ENCODE data around the gene CCDC9.

Gene CCDC9

GRCh38 chr19:47255879-47256692 is at the start of gene CCDC9:
CCDC9 (plus strand) TSS chr19:47256525; CDS start chr19:47258401, 1,876 bp downstream.
- Mint-ChIP-seq H3K4me1 (ENCODE audit: low read depth) (peaks cover 26% of the 10 kb centered on the region), H3K9me3 (no peaks in the 10 kb centered on the region), H3K27me3 (ENCODE audit: low read depth) (no peaks in the 10 kb centered on the region), H3K27ac (peak within 1 kb of the TSS; percentile 90), H3K36me3 (ENCODE audit: low read depth) (peaks cover 30% of the 10 kb centered on the region), H3K4me3 (peak within 1 kb of the TSS; percentile 95)

GRCh38 chr19:47209319-47210179 is 46.8 kb upstream of the CCDC9 start:
- Mint-ChIP-seq H3K27me3 (ENCODE audit: low read depth) (no peaks in the 10 kb centered on the region), H3K27ac (no peak overlapping the region), H3K9me3 (no peaks in the 10 kb centered on the region), H3K36me3 (ENCODE audit: low read depth) (peaks cover 26% of the 10 kb centered on the region), H3K4me1 (ENCODE audit: low read depth) (peaks cover 11% of the 10 kb centered on the region), H3K4me3 (no peak overlapping the region)

- Mint-ChIP-seq H3K27me3 (ENCODE audit: low read depth) (no peaks in the 10 kb centered on the region), H3K4me3 (no peak overlapping the region), H3K9me3 (no peaks in the 10 kb centered on the region), H3K4me1 (ENCODE audit: low read depth) (peaks cover 11% of the 10 kb centered on the region), H3K36me3 (ENCODE audit: low read depth) (peaks cover 26% of the 10 kb centered on the region), H3K27ac (no peak overlapping the region)
Observed at GRCh38 chr19:47210180-47210490, 46.2 kb upstream of the CCDC9 start.

- Mint-ChIP-seq H3K36me3 (ENCODE audit: low read depth) (peaks cover 28% of the 10 kb centered on the region), H3K9me3 (no peaks in the 10 kb centered on the region), H3K27ac (peak overlapping the region; percentile 78), H3K4me3 (no peak overlapping the region), H3K4me1 (ENCODE audit: low read depth) (peaks cover 11% of the 10 kb centered on the region), H3K27me3 (ENCODE audit: low read depth) (no peaks in the 10 kb centered on the region)
Observed at GRCh38 chr19:47210689-47211316, 45.5 kb upstream of the CCDC9 start.

- H3K9me3 Mint-ChIP-seq = no peaks in the 10 kb centered on the region
- peaks cover 5% of the 10 kb centered on the region for H3K36me3 Mint-ChIP-seq (ENCODE audit: low read depth)
- H3K27me3 Mint-ChIP-seq (ENCODE audit: low read depth) = no peaks in the 10 kb centered on the region
- H3K27ac Mint-ChIP-seq = no peak overlapping the region
- H3K4me3 Mint-ChIP-seq = no peak overlapping the region
- peaks cover 5% of the 10 kb centered on the region for H3K4me1 Mint-ChIP-seq (ENCODE audit: low read depth)
Observed at GRCh38 chr19:47215581-47215980, 40.7 kb upstream of the CCDC9 start.

- no peak overlapping the region for H3K4me3 Mint-ChIP-seq
- H3K27ac Mint-ChIP-seq = no peak overlapping the region
- H3K27me3 Mint-ChIP-seq (ENCODE audit: low read depth) = no peaks in the 10 kb centered on the region
- H3K9me3 Mint-ChIP-seq = peaks cover 3% of the 10 kb centered on the region
- peaks cover 8% of the 10 kb centered on the region for H3K4me1 Mint-ChIP-seq (ENCODE audit: low read depth)
- peaks cover 20% of the 10 kb centered on the region for H3K36me3 Mint-ChIP-seq (ENCODE audit: low read depth)
Observed at GRCh38 chr19:47221080-47221841, 35.1 kb upstream of the CCDC9 start.

GRCh38 chr19:47221890-47222289 is 34.4 kb upstream of the CCDC9 start:
- peaks cover 8% of the 10 kb centered on the region for H3K4me1 Mint-ChIP-seq (ENCODE audit: low read depth)
- peaks cover 3% of the 10 kb centered on the region for H3K9me3 Mint-ChIP-seq
- H3K27ac Mint-ChIP-seq = no peak overlapping the region
- H3K36me3 Mint-ChIP-seq (ENCODE audit: low read depth) = peaks cover 20% of the 10 kb centered on the region
- no peak overlapping the region for H3K4me3 Mint-ChIP-seq
- H3K27me3 Mint-ChIP-seq (ENCODE audit: low read depth) = no peaks in the 10 kb centered on the region

GRCh38 chr19:47225746-47226425 is 30.4 kb upstream of the CCDC9 start:
- peak overlapping the region; percentile 54 for H3K4me3 Mint-ChIP-seq
- H3K9me3 Mint-ChIP-seq = peaks cover 3% of the 10 kb centered on the region
- peaks cover 10% of the 10 kb centered on the region for H3K4me1 Mint-ChIP-seq (ENCODE audit: low read depth)
- peaks cover 16% of the 10 kb centered on the region for H3K36me3 Mint-ChIP-seq (ENCODE audit: low read depth)
- H3K27ac Mint-ChIP-seq = peak overlapping the region; percentile 85
- H3K27me3 Mint-ChIP-seq (ENCODE audit: low read depth) = no peaks in the 10 kb centered on the region

GRCh38 chr19:47226426-47227351 is 29.6 kb upstream of the CCDC9 start:
- peaks cover 14% of the 10 kb centered on the region for H3K36me3 Mint-ChIP-seq (ENCODE audit: low read depth)
- no peaks in the 10 kb centered on the region for H3K27me3 Mint-ChIP-seq (ENCODE audit: low read depth)
- H3K4me3 Mint-ChIP-seq = peak overlapping the region; percentile 84
- H3K27ac Mint-ChIP-seq = peak overlapping the region; percentile 89
- H3K4me1 Mint-ChIP-seq (ENCODE audit: low read depth) = peaks cover 15% of the 10 kb centered on the region
- peaks cover 3% of the 10 kb centered on the region for H3K9me3 Mint-ChIP-seq

GRCh38 chr19:47227352-47228167 is 28.8 kb upstream of the CCDC9 start:
- Mint-ChIP-seq H3K27me3 (ENCODE audit: low read depth) (no peaks in the 10 kb centered on the region), H3K27ac (peak overlapping the region; percentile 89), H3K4me1 (ENCODE audit: low read depth) (peaks cover 22% of the 10 kb centered on the region), H3K9me3 (peaks cover 3% of the 10 kb centered on the region), H3K4me3 (peak overlapping the region; percentile 84), H3K36me3 (ENCODE audit: low read depth) (peaks cover 7% of the 10 kb centered on the region)

- peak overlapping the region; percentile 84 for H3K4me3 Mint-ChIP-seq
- peaks cover 7% of the 10 kb centered on the region for H3K36me3 Mint-ChIP-seq (ENCODE audit: low read depth)
- no peak overlapping the region for H3K27ac Mint-ChIP-seq
- no peaks in the 10 kb centered on the region for H3K27me3 Mint-ChIP-seq (ENCODE audit: low read depth)
- peaks cover 3% of the 10 kb centered on the region for H3K9me3 Mint-ChIP-seq
- H3K4me1 Mint-ChIP-seq (ENCODE audit: low read depth) = peaks cover 26% of the 10 kb centered on the region
Observed at GRCh38 chr19:47228168-47228936, 28.0 kb upstream of the CCDC9 start.
